ENCODE results near the gene ZWILCH.

ZWILCH gene

DNA sequence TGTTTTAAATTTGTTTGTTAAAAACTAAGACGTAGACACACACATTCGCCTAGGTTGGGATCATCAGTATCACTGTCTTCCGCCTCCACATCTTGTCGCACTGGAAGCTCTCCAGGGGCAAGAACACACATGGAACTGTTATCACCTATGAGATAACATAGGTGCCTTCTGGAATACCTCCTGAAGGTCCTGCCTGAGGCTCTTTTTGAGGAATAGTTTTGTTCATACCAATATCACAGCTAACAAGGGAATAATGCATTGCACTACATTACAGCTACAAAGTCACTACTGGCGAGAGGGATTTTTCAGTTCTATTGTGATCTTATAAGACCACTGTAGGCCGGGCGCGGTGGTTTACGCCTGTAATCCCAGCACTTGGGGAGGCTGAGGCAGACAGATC is 29.9 kb downstream of the ZWILCH start:
- Histone ChIP-seq H3K27me3 (ENCODE audit: control insufficient read depth in 2 of 2, insufficient read depth in 2 of 2, low read length in 2 of 2) (no peaks in the 10 kb centered on the region), H3K36me3 (ENCODE audit: control insufficient read depth in 2 of 2, insufficient read depth in 2 of 2, low read length in 2 of 2) (peaks cover 6 to 12% of the 10 kb centered on the region in 2 donors), H3K4me3 (ENCODE audit: low read length in 2 of 2) (no peak overlapping the region), H3K9ac (ENCODE audit: low read depth in 1 of 2, low read length in 2 of 2) (no peak overlapping the region), H3K27ac (ENCODE audit: low read depth in 2 of 2, low read length in 2 of 2) (no peak overlapping the region), H3K9me3 (ENCODE audit: control insufficient read depth in 2 of 2, low read length in 2 of 2) (no peaks in the 10 kb centered on the region), H3K4me1 (ENCODE audit: control insufficient read depth in 2 of 2, insufficient read depth in 2 of 2, low read length in 2 of 2) (no peaks in the 10 kb centered on the region)

DNA sequence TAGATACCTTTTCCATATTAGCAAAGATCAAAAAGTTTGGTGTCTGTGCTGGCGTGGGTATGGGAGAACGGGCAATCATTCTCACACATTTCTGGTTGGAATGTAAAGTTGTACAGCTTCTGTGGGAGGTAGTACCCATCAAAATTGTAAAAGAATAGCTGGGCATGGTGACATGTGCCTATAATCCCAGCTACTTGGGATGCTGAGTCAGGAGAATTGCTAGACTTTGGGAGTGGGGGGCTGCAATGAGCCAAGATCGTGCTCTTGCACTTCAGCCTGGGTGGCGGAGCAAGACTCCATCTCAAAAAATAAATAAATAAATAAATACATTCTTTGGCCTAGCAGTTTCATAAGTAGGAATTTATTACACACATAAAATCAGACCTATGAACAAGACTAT is 37.8 kb downstream of the ZWILCH start:
- no peak overlapping the region for H3K4me3 ChIP-seq (ENCODE audit: low read length in 2 of 2)
- no peaks in the 10 kb centered on the region for H3K4me1 ChIP-seq (ENCODE audit: control insufficient read depth in 2 of 2, insufficient read depth in 2 of 2, low read length in 2 of 2)
- H3K9me3 ChIP-seq (ENCODE audit: control insufficient read depth in 2 of 2, low read length in 2 of 2), result no peaks in the 10 kb centered on the region
- no peak overlapping the region for H3K27ac ChIP-seq (ENCODE audit: low read depth in 2 of 2, low read length in 2 of 2)
- H3K27me3 ChIP-seq (ENCODE audit: control insufficient read depth in 2 of 2, insufficient read depth in 2 of 2, low read length in 2 of 2), result no peaks in the 10 kb centered on the region
- peaks cover 4 to 6% of the 10 kb centered on the region in 2 donors for H3K36me3 ChIP-seq (ENCODE audit: control insufficient read depth in 2 of 2, insufficient read depth in 2 of 2, low read length in 2 of 2)
- no peak overlapping the region for H3K9ac ChIP-seq (ENCODE audit: low read depth in 1 of 2, low read length in 2 of 2)

DNA sequence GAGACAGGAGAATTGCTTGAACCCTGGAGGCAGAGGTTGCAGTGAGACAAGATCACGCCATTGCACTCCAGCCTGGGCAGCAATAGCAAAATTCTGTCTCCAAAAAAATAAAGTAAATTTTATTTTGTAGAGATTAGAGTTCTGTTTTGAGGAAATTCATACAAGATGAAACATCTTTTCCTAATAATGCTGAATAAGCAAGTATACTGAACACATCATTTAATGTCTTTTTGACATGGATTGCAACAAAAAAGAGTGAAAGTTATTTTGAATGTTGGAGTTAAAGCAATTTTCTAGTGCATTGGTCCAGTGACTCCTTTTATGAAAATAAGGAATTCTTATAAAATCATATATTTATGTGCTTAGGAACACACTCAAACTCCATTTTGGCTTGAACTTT is 40.1 kb downstream of the ZWILCH start:
- peaks cover 0 to 6% of the 10 kb centered on the region in 2 donors for H3K36me3 ChIP-seq (ENCODE audit: control insufficient read depth in 2 of 2, insufficient read depth in 2 of 2, low read length in 2 of 2)
- no peak overlapping the region for H3K4me3 ChIP-seq (ENCODE audit: low read length in 2 of 2)
- H3K9me3 ChIP-seq (ENCODE audit: control insufficient read depth in 2 of 2, low read length in 2 of 2), result no peaks in the 10 kb centered on the region
- no peak overlapping the region for H3K27ac ChIP-seq (ENCODE audit: low read depth in 2 of 2, low read length in 2 of 2)
- no peak overlapping the region for H3K9ac ChIP-seq (ENCODE audit: low read depth in 1 of 2, low read length in 2 of 2)
- no peaks in the 10 kb centered on the region for H3K4me1 ChIP-seq (ENCODE audit: control insufficient read depth in 2 of 2, insufficient read depth in 2 of 2, low read length in 2 of 2)
- no peaks in the 10 kb centered on the region for H3K27me3 ChIP-seq (ENCODE audit: control insufficient read depth in 2 of 2, insufficient read depth in 2 of 2, low read length in 2 of 2)

DNA sequence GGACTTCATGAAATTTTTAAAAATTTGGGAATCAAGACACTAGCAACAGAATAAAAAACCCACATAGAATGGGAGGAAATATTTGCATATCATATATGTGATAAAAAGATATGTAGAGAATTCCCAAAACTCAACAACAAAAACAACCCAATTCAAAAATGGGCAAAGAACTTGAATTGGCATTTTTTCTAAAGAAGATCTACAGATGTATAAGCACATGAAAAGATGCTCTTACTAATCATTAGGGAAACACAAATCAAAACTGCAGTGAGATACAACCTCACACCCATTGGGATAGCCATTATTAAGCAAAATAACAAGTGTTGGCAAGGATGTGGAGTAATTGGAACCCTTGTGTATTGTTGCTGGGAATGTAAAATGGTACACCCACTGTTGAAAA is 50.6 kb downstream of the ZWILCH start:
- Histone ChIP-seq H3K4me3 (ENCODE audit: low read length in 2 of 2) (no peak overlapping the region), H3K36me3 (ENCODE audit: control insufficient read depth in 2 of 2, insufficient read depth in 2 of 2, low read length in 2 of 2) (no peaks in the 10 kb centered on the region), H3K9me3 (ENCODE audit: control insufficient read depth in 2 of 2, low read length in 2 of 2) (no peaks in the 10 kb centered on the region), H3K4me1 (ENCODE audit: control insufficient read depth in 2 of 2, insufficient read depth in 2 of 2, low read length in 2 of 2) (no peaks in the 10 kb centered on the region), H3K27me3 (ENCODE audit: control insufficient read depth in 2 of 2, insufficient read depth in 2 of 2, low read length in 2 of 2) (no peaks in the 10 kb centered on the region), H3K27ac (ENCODE audit: low read depth in 2 of 2, low read length in 2 of 2) (no peak overlapping the region), H3K9ac (ENCODE audit: low read depth in 1 of 2, low read length in 2 of 2) (no peak overlapping the region)

DNA sequence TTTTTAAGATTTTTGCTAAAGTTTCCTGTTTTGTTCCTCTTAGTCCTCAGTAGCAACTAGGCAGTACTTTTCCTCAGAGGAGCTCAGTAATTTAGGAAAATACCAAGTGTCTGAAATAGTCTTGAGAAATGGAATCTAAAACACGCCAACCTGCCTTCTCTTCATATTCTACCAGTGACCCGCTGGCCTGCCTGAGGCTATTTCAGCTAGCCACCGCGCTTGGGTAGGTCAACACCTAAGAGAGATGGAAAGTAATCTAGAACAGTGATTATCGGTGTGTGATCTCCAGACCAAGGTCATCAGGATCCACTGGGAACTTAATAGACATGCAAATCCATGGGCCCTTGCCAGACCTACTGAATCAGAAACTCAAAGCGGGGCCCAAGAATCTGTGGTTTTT is 53.1 kb downstream of the ZWILCH start:
- Histone ChIP-seq H3K9me3 (ENCODE audit: control insufficient read depth in 2 of 2, low read length in 2 of 2) (no peaks in the 10 kb centered on the region), H3K27me3 (ENCODE audit: control insufficient read depth in 2 of 2, insufficient read depth in 2 of 2, low read length in 2 of 2) (no peaks in the 10 kb centered on the region), H3K4me1 (ENCODE audit: control insufficient read depth in 2 of 2, insufficient read depth in 2 of 2, low read length in 2 of 2) (no peaks in the 10 kb centered on the region), H3K36me3 (ENCODE audit: control insufficient read depth in 2 of 2, insufficient read depth in 2 of 2, low read length in 2 of 2) (no peaks in the 10 kb centered on the region), H3K27ac (ENCODE audit: low read depth in 2 of 2, low read length in 2 of 2) (no peak overlapping the region), H3K4me3 (ENCODE audit: low read length in 2 of 2) (no peak overlapping the region), H3K9ac (ENCODE audit: low read depth in 1 of 2, low read length in 2 of 2) (no peak overlapping the region)

DNA sequence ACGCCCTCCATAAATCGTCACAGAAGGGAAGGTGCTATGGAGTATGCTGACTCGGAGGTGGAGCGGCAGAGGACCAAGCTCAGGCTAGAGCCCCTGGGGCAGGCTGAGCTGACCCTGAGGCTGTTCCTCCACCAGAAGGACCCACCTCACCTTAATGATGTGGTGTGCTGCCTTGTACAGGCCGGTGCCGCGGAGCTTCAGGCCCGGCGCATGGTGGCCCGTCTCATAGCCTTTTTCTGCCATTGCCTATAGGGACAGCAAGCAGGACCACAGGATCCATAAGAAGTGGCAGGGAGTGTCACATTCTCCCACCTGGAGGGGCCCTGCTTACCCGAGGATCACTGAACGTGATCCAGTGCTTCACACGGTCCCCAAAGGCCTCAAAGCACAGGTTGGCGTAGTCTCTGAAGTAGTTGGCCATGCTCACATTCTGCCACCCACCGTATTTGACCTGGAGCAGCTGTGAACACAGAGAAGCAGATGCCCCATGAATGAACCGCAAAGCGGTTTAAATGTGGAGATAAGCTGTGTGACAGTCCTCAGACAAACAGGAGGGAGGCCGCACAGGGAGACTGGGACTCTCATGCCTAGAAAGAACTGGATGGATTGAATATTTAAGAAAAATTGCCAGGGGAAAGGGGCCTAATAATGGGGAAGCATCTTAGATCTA is 55.9 kb downstream of the ZWILCH start:
- no peak overlapping the region for H3K9ac ChIP-seq (ENCODE audit: low read depth in 1 of 2, low read length in 2 of 2)
- no peak overlapping the region for H3K4me3 ChIP-seq (ENCODE audit: low read length in 2 of 2)
- no peaks in the 10 kb centered on the region for H3K9me3 ChIP-seq (ENCODE audit: control insufficient read depth in 2 of 2, low read length in 2 of 2)
- no peaks in the 10 kb centered on the region for H3K36me3 ChIP-seq (ENCODE audit: control insufficient read depth in 2 of 2, insufficient read depth in 2 of 2, low read length in 2 of 2)
- H3K4me1 ChIP-seq (ENCODE audit: control insufficient read depth in 2 of 2, insufficient read depth in 2 of 2, low read length in 2 of 2), result no peaks in the 10 kb centered on the region
- no peak overlapping the region for H3K27ac ChIP-seq (ENCODE audit: low read depth in 2 of 2, low read length in 2 of 2)
- H3K27me3 ChIP-seq (ENCODE audit: control insufficient read depth in 2 of 2, insufficient read depth in 2 of 2, low read length in 2 of 2), result no peaks in the 10 kb centered on the region

DNA sequence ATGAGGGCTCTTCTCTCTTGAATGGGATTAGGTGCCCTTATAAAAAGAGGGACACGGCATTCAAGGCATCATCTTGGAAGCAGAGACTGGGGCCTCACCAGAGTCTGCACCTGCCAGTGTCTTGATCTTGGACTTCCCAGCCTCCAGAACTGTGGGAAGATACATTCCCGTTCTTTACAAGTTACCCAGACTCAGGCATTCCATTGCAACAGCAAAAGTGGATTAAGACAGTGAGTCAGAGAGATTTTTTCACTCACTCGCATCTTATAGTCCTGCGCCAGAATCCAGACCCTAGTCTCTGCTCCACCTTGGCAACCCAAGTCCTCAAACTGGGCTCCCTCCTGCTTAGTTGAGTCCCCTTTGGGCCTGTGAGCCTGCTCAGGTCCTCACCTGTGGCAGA is 58.0 kb downstream of the ZWILCH start:
- Histone ChIP-seq H3K27me3 (ENCODE audit: control insufficient read depth in 2 of 2, insufficient read depth in 2 of 2, low read length in 2 of 2) (no peaks in the 10 kb centered on the region), H3K27ac (ENCODE audit: low read depth in 2 of 2, low read length in 2 of 2) (no peak overlapping the region), H3K9ac (ENCODE audit: low read depth in 1 of 2, low read length in 2 of 2) (no peak overlapping the region), H3K9me3 (ENCODE audit: control insufficient read depth in 2 of 2, low read length in 2 of 2) (no peaks in the 10 kb centered on the region), H3K4me3 (ENCODE audit: low read length in 2 of 2) (no peak overlapping the region), H3K4me1 (ENCODE audit: control insufficient read depth in 2 of 2, insufficient read depth in 2 of 2, low read length in 2 of 2) (no peaks in the 10 kb centered on the region), H3K36me3 (ENCODE audit: control insufficient read depth in 2 of 2, insufficient read depth in 2 of 2, low read length in 2 of 2) (no peaks in the 10 kb centered on the region)

DNA sequence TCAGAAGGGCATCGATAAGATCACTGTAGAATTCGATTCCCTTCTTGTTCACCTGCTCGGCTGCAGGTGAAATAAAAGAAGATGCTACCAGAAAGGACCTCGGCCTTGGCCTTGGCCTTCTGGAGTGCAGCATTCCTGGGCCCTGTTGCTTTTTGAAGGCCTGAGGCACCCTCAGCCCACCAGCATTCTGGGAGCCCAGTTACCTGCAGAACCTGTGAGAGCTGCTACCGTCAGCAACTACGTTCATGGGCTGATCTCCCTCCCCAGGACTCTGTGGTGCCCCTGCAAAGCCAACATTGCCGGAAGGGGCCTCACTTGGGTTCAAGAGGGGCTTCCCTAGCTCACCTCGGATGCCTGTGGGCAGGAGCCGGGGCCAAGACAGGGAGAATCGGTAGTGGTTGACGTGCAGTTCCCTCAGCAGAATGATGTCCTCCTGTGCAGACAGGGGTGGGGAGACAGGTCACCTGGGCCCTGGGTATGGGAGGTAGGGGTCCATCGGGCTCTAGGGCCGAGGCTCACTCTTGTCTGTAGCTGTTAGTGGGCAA is 58.5 kb downstream of the ZWILCH start:
- H3K27me3 ChIP-seq (ENCODE audit: control insufficient read depth in 2 of 2, insufficient read depth in 2 of 2, low read length in 2 of 2), result no peaks in the 10 kb centered on the region
- H3K9me3 ChIP-seq (ENCODE audit: control insufficient read depth in 2 of 2, low read length in 2 of 2), result no peaks in the 10 kb centered on the region
- H3K27ac ChIP-seq (ENCODE audit: low read depth in 2 of 2, low read length in 2 of 2), result no peak overlapping the region
- H3K9ac ChIP-seq (ENCODE audit: low read depth in 1 of 2, low read length in 2 of 2), result no peak overlapping the region
- no peak overlapping the region for H3K4me3 ChIP-seq (ENCODE audit: low read length in 2 of 2)
- no peaks in the 10 kb centered on the region for H3K4me1 ChIP-seq (ENCODE audit: control insufficient read depth in 2 of 2, insufficient read depth in 2 of 2, low read length in 2 of 2)
- no peaks in the 10 kb centered on the region for H3K36me3 ChIP-seq (ENCODE audit: control insufficient read depth in 2 of 2, insufficient read depth in 2 of 2, low read length in 2 of 2)

DNA sequence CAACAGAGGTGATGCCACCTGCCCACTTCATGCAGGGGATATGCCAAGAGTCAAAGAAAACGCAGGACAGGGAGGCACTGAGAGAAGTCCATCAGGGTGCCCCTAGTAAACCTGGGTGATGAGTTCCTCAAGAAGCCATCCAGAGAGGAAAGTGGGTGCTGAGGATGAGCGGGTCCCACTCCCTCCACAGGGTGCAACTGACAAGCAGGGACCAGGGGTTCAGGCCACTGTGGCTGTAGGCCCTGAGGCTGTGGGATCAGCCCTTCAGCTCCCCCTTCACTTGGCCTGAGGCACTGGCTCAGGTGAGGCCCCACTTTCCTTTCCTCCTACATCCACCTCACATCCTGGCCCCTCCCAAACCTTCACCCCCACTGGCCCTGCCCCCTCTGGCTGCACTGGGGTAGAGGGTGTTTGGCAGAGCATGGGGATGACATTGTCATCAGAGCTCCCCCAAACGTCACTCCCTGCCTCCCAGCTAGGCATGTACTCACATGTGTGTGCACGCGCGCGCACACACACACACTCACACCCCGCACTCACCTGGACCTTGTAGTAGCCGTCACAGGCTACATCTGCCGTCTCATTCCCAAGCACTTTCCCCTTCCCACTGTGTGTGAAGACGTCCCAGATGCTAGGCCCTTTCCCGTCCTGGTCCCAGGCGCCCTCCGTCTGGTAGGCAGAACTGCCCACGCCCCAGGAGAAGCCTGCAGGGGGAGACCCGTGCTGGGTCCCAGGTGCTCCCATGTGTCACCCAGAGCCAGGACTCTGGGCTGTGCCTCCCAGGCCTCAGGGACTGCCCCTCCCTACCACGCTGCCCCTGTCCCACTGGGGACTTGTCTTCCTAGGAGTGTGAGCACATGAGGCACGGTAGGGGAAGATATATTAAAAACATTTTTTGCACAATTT is 59.3 kb downstream of the ZWILCH start:
- H3K4me3 ChIP-seq (ENCODE audit: low read length in 2 of 2), result no peak overlapping the region
- H3K9me3 ChIP-seq (ENCODE audit: control insufficient read depth in 2 of 2, low read length in 2 of 2), result no peaks in the 10 kb centered on the region
- H3K9ac ChIP-seq (ENCODE audit: low read depth in 1 of 2, low read length in 2 of 2), result no peak overlapping the region
- H3K27me3 ChIP-seq (ENCODE audit: control insufficient read depth in 2 of 2, insufficient read depth in 2 of 2, low read length in 2 of 2), result no peaks in the 10 kb centered on the region
- no peak overlapping the region for H3K27ac ChIP-seq (ENCODE audit: low read depth in 2 of 2, low read length in 2 of 2)
- no peaks in the 10 kb centered on the region for H3K36me3 ChIP-seq (ENCODE audit: control insufficient read depth in 2 of 2, insufficient read depth in 2 of 2, low read length in 2 of 2)
- no peaks in the 10 kb centered on the region for H3K4me1 ChIP-seq (ENCODE audit: control insufficient read depth in 2 of 2, insufficient read depth in 2 of 2, low read length in 2 of 2)

DNA sequence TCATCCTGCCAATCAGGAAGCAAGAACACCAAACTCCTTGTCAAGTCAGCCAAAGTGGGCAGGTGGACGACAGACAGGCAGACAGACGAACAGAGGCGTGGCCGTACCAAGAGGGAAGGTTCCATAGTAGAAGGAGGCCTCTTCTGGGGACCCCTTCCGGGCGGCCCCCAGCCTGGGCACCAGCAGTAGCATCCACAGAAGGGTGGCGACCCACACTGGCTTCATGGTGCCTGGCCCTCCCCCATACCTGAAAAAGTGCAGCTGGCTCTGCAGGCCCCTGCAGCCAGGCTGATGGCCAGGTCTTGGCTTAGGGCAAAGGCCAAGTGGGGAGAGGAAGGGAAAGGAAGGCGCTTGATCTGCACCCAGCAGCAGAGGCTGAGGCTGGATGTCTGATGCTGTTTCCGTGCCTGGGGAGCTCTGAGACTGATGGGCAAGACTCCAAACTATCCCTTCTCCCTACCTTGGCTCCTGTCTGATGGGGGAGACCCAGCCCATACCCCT is 60.1 kb downstream of the ZWILCH start:
- H3K9ac ChIP-seq (ENCODE audit: low read depth in 1 of 2, low read length in 2 of 2), result no peak overlapping the region
- H3K27me3 ChIP-seq (ENCODE audit: control insufficient read depth in 2 of 2, insufficient read depth in 2 of 2, low read length in 2 of 2), result no peaks in the 10 kb centered on the region
- H3K4me1 ChIP-seq (ENCODE audit: control insufficient read depth in 2 of 2, insufficient read depth in 2 of 2, low read length in 2 of 2), result no peaks in the 10 kb centered on the region
- no peaks in the 10 kb centered on the region for H3K9me3 ChIP-seq (ENCODE audit: control insufficient read depth in 2 of 2, low read length in 2 of 2)
- H3K4me3 ChIP-seq (ENCODE audit: low read length in 2 of 2), result no peak overlapping the region
- no peak overlapping the region for H3K27ac ChIP-seq (ENCODE audit: low read depth in 2 of 2, low read length in 2 of 2)
- no peaks in the 10 kb centered on the region for H3K36me3 ChIP-seq (ENCODE audit: control insufficient read depth in 2 of 2, insufficient read depth in 2 of 2, low read length in 2 of 2)

All from mucosa of rectum (tissue), 2 donors.